HG02981 (cell line): ENCODE measurements around the gene CEMIP.
A peak's percentile ranks its signal among the peaks of the same experiment; 100 is the strongest.

Source experiments
- ATAC-seq: cut with Tn5 transposase; IDR thresholded peaks from one replicate; pipeline ENCODE4 v1.9.1; 2021; ENCODE audit warnings: mild to moderate bottlenecking, moderate library complexity; ENCODE audit not compliant: unreplicated experiment

Gene CEMIP

DNA sequence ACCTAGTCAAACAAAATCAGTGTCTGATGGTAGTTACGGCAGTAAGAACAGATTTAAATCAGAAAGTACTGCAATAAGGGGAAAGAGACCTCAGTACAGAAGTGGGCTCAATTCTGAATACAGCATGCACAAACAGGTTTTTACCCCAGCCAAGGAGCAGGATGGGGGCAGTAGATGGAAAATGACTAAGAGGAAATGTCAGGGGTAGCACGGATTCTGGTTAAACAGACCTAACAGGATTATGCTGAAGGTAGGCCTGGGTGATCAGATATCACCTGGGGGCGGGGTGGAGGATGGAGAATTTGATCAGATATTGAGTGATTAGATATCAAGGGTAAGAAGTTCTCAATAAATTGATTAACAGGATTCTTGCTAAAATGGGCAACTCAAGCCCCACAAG lies 191.5 kb downstream of the CEMIP start:
- no peak for ATAC-seq

GRCh38 chr15:80971143-80971542 lies 192.0 kb downstream of the CEMIP start:
- ATAC-seq = no peak

DNA sequence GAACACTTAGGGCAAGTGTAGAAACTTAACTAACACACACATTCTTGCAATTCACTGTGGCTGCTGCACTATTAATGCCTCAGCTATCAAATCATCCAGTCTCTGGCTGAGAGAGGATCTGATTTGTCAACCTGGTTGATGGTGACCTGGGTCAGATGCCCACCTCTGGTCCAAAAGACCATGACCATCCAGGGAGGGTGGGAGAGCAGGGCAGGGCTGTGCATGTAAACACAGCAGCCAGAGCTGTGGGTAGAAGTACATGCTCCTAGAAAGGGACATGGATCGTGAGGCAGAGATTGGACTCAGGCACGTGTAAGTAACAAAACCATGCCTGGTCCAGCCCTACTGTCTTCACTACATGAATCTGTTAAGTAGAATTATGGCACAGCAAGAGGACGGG lies 193.1 kb downstream of the CEMIP start:
- ATAC-seq = no peak

DNA sequence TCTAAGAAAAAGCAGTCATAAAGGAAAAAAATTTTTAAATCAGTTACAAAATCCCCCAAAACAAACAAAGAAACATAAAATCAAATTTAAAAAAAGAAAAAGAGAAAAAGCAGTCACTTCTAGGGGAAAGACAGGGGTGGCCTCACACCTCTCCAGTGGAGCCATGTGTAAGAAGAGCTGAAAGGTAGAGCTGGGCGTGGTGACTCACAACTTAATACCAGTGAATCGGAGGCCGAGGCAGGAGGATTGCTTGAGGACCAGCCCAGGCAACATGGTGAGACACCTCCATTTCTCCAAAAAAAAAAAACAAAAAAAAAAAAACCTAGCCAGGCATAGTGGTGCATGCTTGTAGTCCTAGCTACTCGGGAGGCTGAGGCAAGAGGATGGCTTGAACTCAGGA lies 195.7 kb downstream of the CEMIP start:
- no peak for ATAC-seq

GRCh38 chr15:80976851-80977250 lies 197.7 kb downstream of the CEMIP start:
- ATAC-seq = no peak

DNA sequence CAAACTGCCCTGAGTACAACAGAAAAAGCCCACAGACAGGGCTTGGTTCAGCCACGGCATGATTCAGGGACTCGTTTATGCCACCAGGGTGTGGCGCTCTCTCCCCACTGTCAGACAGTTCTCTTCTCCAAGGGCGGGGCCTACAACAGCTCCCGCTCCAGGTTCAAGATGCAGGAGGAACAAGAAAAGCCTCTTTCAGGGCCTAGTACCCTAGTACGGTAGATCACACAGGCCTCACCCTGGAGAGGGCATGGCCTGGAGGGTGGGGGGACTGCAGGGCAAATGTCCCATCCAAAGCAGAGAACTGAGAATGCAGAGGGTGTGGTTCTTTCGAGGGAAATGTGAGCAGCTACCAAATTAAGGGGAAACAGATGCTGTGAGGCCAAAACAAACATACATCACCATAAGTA lies 198.5 kb downstream of the CEMIP start:
- ATAC-seq = no peak

DNA sequence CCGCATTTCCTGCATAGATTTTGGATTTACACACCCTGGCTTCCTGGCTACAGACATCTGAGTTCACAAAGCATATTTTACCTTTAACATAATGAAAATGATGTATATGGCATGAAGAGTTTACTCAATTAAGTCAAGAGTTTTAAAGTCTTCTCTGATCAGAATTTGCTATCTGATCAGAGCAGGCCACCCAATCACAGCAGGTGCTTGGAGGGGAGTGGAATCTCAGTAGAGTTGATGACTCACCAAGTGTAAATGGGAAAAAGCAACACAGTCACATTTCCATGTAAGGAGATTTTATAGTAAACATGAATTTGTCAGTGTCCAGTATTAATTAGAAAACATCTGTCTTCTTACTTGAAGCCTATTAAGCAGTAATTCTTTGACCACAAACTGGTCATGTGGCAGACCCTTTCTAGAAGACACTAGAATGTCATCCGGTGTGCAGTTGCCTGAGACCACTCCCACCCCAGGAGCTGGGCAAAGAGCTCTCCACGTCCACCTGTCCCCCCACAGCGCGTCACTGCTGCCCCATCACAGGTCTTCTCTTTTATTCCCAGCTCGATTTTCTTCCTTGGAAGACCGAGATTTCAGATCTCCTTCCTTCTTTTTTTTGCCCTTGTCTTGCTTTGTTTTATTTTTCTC lies 199.6 kb downstream of the CEMIP start:
- no peak for ATAC-seq

GRCh38 chr15:80979538-80980200 lies 200.5 kb downstream of the CEMIP start:
- no peak for ATAC-seq

DNA sequence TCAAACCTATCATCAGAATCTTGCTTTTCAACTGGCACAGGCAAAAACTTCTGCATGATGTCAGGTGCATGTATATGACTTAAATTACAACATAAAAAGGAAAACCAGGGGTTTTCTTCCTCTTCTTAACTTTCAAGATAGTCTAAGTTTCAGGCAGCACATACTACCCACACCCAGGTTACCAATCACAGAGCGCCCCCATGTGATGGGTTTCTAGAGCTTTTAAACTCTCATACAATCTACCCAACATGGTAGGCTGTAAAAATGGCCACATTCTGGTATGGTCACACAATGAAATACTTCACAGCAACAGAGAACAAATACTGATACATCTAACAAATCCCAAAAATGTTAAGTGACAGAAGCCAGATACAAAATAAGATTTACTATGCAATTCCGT lies 203.0 kb downstream of the CEMIP start:
- no peak for ATAC-seq

DNA sequence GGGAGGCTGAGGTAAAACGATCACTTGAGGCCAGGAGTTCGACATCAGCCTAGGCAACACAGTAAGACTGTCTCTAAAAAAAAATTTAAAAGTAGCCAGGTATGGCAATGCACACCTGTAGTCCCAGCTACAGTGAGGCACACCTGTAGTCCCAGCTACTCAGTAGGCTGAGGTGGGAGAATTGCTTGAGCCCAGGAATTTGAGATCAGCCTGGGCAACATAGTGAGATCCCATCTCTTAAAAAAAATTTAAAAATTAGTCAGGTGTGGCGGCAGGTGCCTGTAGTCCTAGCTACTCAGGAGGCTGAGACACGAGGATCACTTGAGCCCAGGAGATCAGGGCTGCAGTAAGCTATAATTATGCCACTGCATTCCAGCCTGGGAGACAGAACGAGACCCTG lies 203.7 kb downstream of the CEMIP start:
- ATAC-seq = no peak

- no peak for ATAC-seq
These were observed 205.7 kb downstream of the CEMIP start for GRCh38 chr15:80984856-80985255.

DNA sequence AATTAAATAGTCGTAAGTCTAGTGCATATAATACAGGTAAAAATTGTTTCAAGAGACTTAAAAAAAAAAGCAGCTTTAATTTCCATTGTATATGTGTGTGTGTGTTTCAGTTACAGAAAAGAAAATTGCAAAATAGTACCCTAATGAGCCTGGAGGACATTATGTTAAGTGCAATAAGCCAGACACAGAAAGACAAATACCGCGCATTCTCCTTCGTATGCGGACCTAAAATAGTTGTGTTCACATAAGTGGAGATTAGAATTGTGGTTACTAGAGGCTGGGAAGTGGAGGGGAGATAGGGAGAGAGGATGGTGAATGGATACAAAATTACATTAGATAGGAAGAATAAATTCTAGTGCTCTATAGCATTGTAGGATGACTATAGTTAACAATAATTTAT lies 206.8 kb downstream of the CEMIP start:
- ATAC-seq = no peak

GRCh38 chr15:80986487-80986886 lies 207.3 kb downstream of the CEMIP start:
- ATAC-seq = no peak

GRCh38 chr15:80988148-80988796 lies 209.1 kb downstream of the CEMIP start:
- ATAC-seq = no peak

- ATAC-seq = no peak
These were observed 209.9 kb downstream of the CEMIP start for GRCh38 chr15:80989081-80989517.

GRCh38 chr15:80989518-80990478 lies 210.6 kb downstream of the CEMIP start, which contains the start of gene MESD:
Gene MESD, minus strand, starts transcription at chr15:80989819. Its CDS starts 28 bp downstream, at chr15:80989791.
- ATAC-seq = peak; percentile 96

- ATAC-seq = no peak
These were observed 211.8 kb downstream of the CEMIP start for GRCh38 chr15:80990955-80991354.

DNA sequence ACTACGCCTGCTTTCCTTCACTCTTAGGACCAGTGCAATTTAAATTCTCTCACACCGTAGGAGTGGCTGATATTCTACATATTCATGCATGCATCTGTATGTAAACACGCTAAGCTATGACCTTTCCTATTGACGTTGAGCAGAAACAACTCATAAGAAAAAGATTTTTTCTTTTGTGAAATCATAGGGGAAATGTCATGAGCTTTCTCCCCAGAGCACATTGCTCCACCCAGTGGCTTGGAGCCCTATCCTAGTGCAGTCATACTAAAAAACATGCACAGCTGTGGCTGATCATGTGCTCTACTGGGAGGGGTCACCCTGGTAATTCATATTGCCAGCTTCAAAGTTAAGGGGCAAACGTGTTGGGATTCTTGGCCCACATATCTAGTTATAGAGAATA lies 212.3 kb downstream of the CEMIP start:
- ATAC-seq = no peak

- ATAC-seq = no peak
These were observed 212.8 kb downstream of the CEMIP start for GRCh38 chr15:80992006-80992405.

DNA sequence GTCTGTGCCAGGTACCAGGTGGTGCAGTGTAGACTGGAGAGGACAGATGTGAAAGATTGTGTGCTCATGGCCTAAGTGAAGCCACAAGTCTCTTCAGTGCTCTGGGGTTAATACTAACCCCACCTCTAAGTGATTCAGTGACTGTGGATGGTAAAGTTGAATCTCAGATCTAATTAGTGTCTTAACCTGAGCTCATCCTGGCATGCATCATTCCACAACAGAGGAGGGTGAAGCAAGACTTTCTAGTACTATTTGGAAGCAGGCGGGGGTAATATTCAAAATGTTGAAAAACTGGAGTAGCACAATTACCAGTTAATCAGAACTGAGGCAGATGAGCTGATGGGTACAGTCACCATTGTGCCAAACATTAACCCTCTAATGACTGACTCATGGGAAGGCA lies 213.3 kb downstream of the CEMIP start:
- no peak for ATAC-seq

GRCh38 chr15:80996247-80996646 lies 217.1 kb downstream of the CEMIP start:
- no peak for ATAC-seq
